Stimulated activated CD4-positive, alpha-beta T cell treated with anti-CD3 and anti-CD28 coated beads, Interleukin-1b, Interleukin-23, amount 100 ng/mL, for 4 hours (primary cell): ENCODE data around the gene SSNA1.

ENCODE experiments used
- DNase-seq, 2 donors: peaks; one replicate each; pipeline ENCODE4 v3.0.0-alpha.2; 2020; ENCODE audit warnings: low read depth in 2 of 2

The SSNA1 gene

DNA sequence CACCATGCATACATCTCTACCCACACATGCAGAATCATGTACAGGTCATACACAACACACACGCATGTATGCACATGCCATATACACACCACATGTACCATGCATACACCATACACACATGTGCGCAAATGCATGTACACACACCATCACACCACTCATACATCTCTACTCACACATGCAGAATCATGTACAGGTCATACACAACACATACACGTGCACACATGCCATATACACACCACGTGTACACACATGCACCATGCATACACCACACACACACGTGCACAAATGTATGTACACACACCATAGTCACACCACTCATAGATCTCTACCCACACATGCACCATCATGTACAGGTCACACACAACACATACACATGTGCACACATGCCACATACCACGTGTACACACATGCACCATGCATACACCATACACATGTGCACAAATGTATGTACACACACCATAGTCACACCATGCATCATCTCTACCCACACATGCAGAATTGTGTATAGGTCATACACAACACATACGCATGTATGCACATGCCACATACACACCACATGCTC is 35.6 kb upstream of the SSNA1 start:
- DNase-seq = no peak

DNA sequence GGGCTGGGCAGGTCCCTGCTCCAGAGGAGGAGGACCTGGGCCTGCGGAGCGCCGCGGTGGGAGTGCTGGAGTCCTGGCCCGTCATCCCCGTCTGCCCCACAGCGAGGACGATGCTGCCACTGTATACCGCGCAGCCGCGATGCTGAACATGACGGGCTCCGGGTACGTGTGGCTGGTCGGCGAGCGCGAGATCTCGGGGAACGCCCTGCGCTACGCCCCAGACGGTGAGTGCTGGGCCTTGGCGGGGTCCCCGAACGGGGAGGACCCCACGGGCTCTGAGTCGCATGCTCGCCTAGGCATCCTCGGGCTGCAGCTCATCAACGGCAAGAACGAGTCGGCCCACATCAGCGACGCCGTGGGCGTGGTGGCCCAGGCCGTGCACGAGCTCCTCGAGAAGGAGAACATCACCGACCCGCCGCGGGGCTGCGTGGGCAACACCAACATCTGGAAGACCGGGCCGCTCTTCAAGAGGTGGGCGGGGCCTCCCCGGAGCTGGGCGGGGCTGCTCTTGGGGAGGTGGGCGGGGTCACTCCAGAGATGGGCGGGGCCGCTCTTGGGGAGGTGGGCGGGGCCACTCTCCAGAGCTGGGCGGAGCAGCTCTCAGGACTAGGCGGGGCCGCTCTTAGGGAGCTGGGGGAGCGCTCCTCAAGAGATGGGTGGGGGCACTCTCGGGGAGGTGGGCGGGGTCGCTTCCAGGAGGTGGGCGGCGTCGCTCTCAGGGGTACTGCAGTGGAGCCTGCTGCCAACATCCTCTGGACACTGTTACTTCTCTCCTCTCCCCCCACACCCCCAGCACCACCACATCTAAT is 31.7 kb upstream of the SSNA1 start:
- DNase-seq = peak; percentile 59 to 62

DNA sequence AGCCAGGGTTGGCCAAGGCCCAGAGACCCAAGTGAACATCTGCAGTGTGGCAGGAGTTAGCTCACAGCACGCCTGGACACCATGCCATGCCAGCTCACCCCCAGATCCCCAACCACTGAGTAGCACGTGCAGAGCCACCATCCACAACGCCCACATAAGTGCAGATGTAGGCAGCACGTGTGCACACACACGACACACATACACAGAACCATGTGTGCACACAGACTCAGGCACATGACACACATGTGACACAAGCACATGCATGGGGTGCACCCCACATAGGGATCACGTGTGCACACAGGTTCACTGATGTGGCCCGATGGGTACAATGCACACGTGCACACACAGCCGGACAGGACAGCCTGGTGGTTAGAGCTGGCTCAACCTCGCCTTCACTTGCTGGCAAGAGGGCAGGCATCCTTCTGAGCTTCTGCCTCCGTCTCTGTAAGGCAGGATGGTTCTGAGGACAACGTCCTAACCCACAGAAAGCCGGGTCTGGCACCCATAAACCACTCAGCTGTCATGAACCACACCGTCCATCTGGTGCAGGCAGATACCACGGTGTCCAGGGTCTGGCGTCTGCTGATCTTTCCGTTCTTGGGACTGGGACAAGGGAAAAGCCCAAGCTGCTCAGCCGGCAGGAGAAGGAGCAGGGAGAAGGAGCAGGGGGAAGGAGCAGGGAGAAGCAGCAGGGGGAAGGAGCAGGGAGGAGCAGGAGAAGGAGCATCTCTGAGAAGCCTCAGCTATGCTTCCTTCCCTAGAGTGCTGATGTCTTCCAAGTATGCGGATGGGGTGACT is 30.7 kb upstream of the SSNA1 start:
- DNase-seq = no peak

DNA sequence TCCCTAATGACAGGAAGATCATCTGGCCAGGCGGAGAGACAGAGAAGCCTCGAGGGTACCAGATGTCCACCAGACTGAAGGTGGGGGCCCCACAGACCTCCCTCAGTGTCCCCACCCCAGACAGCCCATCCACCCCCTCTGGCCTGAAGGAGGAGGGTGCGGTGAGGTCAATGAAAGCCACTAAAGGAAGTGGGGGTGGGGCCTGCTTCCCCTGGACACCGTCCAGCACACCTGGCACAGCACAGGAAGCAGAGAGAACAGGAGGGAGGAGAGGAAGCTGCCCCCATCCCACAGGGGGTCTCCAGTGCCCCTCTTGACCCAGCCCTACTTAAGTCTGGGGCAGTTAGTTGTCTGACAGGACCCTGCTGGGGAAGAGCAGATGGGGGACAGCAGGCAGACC is 29.9 kb upstream of the SSNA1 start:
- DNase-seq = no peak

DNA sequence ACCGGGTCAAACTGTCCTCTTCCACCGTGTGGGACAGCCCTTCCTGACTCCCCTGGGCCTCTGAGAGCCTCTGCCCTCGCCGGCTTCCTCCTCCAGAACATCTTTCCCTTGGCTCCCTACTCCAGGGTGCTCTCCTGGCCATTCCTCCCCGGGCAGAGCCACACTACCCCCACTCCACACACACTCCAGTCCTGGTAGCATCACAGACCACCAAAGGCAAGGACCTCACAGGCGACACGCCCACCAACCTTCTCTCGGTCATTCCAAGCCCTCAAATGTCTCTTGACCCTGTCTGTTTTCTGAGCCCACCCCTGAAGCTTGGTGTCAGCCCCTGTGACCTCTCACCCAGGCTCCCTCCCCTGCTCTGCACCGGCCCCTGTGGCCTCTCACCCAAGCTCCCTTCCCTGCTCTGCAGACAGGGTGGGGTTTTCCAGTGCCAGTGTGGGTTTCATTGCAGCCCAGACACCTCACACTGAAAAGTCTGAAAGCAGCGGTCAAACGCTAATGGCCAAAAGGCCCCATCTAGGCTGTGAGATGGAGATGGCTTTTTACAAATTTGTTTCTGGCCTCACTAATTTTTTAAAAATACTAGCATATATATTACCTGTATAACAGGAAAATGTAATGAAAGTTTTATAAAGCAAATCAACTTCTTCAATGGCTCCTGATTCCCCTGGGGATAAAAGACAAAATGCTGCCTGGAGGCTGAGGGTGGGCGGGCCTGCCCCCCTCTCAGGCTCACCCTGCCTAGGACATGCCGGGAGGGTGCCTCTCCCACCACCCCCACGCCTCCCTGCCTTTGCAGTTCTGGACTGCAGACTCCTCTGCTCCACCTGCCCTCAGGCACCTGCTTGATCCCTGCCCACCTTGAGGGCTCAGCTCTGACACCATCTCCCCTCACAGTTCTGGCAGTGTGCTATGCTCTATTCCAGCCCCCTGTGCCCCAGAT is 29.1 kb upstream of the SSNA1 start:
- DNase-seq = no peak

DNA sequence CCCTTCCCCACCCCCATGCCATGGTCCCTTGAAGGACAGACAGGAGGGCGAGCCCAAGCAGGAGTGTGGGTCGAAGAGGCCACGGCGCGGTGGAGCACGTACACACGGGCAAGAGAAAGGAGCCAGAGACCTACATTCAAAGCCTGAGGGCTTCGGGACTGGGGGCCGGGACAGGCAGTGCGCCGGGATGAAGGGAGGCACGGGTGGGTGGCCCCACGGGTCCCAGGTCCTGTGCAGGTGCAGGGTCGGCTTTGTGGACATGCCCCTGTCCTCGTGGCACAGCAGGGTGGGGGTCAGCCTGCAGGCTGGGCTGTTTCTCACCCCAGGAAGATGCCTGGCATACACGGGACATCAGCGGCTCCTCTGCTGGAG is 28.4 kb upstream of the SSNA1 start:
- no peak for DNase-seq

DNA sequence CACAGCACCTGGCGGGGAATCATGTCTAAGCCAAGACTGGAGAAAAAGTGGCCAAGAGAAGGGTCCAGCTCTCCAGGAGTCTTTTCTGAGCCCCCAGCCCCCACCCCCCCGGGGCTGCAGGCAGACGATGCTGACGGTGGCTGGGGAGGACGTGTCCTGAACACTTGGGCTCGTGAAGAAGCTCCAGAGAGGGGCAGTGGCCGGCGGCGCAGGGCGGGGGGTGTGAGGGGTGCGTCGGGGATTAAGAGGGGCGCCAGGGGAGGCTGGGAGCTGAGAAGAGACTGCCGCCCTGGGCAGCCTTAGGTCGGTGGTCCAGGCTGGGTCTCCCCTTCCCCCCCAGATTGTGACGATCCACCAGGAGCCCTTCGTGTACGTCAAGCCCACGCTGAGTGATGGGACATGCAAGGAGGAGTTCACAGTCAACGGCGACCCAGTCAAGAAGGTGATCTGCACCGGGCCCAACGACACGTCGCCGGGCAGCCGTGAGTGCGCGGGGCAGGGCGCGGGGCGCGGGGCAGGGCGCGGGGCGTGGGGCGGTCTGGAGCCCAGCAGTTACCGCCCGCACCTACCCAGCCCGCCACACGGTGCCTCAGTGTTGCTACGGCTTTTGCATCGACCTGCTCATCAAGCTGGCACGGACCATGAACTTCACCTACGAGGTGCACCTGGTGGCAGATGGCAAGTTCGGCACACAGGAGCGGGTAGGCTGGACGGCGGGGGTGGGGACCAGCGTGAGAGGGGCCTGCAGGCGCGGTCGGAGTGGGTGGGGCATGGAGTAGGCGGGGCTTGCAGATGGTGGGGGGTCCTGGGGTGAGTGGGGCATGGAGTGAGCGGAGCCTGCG is 27.5 kb upstream of the SSNA1 start:
- DNase-seq = no peak

DNA sequence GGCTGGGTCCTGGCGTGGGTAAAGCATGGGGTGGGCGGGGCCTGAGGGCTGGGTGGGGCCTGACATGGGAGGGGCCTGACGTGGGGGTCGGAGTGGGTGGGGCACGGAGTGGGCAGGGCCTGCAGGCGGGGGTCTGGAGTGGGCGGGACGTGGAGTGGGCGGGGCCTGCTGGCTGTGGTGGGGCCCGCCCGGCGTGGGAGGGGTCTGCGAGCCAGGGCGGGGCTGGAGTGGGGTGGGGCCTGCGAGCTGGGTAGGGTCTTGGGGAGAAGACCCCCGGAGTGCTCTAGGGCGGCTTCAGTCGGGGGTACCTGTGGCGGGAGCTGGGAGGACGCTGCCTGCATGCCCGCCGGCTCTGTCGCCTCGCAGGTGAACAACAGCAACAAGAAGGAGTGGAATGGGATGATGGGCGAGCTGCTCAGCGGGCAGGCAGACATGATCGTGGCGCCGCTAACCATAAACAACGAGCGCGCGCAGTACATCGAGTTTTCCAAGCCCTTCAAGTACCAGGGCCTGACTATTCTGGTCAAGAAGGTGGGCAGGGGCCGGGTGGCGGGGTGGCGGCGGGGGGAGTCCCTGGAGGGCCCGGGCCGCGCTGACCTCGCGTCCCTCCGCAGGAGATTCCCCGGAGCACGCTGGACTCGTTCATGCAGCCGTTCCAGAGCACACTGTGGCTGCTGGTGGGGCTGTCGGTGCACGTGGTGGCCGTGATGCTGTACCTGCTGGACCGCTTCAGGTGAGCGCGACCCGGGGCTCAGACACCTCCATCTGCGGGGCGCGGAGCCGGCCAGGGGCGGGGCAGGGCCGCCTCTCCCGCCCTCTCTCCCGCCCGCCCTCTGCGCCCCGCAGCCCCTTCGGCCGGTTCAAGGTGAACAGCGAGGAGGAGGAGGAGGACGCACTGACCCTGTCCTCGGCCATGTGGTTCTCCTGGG is 26.7 kb upstream of the SSNA1 start:
- no peak for DNase-seq

DNA sequence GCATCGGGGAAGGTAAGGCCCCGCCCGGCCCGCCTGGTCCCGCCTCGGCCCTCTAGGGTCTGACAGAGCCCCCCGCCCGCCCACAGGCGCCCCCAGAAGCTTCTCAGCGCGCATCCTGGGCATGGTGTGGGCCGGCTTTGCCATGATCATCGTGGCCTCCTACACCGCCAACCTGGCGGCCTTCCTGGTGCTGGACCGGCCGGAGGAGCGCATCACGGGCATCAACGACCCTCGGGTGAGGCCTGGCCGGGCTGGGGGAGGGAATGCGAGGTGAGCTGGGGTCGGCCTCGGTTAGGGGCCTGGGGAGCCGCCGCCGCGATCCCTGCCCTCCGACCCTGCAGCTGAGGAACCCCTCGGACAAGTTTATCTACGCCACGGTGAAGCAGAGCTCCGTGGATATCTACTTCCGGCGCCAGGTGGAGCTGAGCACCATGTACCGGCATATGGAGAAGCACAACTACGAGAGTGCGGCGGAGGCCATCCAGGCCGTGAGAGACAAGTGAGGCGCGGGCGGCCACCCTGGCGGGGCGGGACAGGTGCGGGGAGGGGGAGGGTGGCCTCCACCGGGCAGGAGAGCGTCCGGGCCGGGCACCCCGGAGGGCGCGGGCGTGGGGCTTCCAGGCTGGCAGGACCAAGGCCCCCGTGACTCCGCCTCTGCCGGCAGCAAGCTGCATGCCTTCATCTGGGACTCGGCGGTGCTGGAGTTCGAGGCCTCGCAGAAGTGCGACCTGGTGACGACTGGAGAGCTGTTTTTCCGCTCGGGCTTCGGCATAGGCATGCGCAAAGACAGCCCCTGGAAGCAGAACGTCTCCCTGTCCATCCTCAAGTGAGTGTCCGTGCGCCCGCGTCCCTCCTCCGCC is 25.7 kb upstream of the SSNA1 start:
- DNase-seq = no peak

DNA sequence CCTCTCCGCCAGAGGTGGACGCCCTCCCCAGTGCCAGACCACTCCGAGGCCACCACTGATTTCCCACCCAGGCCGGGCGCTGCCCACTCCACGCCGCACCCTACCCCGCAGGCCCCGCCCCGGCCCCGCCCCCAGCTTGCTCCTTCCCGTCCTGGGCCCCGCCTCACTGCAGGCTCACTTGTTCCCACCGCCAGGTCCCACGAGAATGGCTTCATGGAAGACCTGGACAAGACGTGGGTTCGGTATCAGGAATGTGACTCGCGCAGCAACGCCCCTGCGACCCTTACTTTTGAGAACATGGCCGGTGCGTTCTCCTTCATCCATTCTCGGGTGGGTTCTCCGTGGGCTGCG is 25.1 kb upstream of the SSNA1 start:
- no peak for DNase-seq

DNA sequence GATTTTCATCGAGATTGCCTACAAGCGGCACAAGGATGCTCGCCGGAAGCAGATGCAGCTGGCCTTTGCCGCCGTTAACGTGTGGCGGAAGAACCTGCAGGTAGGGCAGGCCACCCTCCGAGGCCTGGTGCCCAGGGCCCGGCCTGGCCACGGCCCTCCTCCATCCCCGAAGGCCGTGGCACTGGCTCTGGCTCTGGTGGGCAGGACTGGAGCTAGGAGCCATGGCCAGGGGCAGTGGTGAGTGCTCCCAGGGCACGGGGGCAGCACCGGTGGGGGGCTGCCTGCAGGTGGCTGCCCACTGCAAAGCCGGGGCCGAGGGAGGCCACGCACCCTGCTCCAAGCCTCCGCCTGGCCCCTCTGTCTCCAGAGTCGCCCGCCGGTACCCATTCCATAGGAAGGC is 24.7 kb upstream of the SSNA1 start:
- DNase-seq = no peak

DNA sequence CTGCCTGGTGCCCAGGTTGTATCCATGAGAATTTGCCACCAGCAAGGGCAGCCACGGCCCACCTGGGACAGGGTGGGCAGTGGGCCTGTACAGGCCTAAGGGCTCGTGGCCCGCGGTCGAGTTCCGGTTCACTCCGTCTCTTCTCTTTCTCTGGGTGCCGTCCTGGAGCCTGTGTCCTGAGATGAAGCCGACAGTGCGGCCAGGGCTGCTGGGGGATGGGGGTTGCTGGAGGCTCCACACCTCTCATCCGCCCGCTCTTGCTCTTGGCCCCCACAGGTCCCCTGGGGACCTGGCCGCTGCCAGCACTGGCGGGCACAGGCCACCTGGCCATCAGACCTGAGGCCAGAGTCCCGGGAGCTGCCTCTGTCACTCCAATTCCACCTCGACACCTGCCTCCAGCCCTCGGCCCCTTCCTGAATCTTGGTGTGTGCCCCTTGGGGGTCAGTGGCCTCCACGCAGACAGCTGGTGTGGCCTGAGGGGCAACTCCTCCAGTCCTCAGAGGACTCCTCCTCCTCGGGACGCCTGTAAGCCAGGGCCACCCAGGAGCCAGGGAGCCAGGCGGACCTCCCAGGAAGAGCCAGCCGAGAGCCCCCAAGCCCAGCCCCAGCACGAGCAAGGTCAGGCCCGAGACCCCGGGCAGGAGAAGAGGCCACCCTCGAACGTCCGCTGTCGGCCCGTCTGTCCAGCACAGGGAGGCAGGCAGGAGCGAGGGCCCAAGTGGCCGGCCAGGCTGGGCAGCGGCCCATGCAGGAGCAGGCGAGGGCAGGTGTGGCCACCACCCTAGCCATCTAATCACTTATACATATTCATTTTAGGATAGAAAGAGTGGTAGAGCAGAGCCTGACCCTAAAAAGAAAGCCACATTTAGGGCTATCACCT is 23.9 kb upstream of the SSNA1 start:
- no peak for DNase-seq

DNA sequence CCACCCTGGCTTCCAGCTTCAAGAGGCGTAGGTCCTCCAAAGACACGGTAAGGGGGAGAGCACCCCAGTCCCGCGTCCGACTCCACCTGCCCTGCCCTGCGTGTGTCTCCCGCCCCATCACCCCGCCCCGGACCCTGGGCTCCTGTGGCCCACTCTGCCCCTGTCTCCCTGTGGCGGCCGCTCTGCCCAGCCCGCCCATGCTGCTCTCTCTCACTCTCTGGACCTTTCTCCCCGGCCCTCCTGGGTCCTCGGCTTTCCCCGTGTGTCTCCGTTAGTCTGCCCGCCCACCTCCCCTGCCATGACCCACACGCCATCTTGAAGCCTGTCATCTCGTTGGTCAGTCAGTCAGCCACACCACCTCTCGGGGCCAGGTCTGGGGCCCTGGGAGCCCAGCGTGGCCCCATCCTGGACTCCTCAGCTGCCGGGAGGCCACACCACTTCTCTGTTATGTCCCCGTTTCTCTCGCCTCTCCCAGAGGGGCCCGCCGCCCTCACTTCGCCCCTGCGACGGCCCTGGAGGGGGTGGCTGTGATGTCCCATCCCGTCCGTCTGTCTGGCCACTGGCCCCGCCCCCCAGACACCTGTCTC is 23.1 kb upstream of the SSNA1 start:
- no peak for DNase-seq

DNA sequence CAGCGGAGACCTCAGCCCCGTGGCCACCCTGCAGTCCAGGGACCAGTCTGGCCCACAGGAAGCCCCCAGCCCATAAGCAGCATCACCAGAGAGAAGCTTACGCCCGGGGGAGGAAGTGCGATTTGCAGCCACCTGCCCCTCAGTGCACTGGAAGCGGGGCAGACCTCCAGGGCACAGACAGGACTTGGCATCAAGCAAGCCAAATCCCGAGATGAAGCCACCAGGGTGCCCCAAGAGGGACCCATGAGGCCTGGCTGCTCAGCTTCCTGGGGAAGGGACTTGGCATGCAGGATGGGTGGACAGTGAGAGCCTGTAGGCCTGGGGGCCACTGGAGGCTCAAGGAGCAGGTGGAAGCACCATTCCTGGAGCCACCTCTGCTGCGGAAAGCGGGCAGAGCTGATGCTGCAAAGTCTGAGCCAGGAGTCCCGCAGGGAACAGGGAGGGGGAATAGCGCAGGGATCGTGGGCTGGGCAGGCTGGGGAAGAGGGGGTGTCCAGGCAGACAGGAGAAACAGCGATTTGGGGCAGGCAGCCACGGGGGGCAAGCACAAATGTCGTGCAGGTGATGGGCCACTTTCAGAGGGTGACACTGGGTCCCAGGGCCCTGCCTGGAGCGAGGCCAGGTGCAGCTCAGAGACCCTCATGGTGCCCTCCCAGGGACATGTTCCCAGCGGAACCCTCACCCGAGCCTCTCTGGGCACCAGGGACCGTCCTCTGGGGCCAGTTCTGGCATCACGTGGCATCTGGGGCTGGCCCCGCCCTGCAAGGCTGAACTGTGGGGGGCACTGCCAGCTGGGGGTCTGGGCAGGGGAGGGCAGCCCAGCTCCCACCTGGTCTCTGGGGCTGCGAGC is 21.9 kb upstream of the SSNA1 start:
- DNase-seq = no peak

DNA sequence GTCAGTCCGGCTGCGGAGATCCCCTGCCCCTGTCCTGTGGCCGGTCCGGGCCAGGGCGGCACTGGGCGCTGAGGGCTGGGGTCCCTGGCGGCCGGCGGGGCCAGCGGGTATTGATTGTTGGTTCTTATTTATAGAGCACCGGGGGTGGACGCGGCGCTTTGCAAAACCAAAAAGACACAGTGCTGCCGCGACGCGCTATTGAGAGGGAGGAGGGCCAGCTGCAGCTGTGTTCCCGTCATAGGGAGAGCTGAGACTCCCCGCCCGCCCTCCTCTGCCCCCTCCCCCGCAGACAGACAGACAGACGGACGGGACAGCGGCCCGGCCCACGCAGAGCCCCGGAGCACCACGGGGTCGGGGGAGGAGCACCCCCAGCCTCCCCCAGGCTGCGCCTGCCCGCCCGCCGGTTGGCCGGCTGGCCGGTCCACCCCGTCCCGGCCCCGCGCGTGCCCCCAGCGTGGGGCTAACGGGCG is 21.2 kb upstream of the SSNA1 start:
- no peak for DNase-seq

DNA sequence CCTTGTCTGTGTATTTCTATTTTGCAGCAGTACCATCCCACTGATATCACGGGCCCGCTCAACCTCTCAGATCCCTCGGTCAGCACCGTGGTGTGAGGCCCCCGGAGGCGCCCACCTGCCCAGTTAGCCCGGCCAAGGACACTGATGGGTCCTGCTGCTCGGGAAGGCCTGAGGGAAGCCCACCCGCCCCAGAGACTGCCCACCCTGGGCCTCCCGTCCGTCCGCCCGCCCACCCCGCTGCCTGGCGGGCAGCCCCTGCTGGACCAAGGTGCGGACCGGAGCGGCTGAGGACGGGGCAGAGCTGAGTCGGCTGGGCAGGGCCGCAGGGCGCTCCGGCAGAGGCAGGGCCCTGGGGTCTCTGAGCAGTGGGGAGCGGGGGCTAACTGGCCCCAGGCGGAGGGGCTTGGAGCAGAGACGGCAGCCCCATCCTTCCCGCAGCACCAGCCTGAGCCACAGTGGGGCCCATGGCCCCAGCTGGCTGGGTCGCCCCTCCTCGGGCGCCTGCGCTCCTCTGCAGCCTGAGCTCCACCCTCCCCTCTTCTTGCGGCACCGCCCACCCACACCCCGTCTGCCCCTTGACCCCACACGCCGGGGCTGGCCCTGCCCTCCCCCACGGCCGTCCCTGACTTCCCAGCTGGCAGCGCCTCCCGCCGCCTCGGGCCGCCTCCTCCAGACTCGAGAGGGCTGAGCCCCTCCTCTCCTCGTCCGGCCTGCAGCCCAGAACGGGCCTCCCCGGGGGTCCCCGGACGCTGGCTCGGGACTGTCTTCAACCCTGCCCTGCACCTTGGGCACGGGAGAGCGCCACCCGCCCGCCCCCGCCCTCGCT is 20.5 kb upstream of the SSNA1 start:
- no peak for DNase-seq
